Heart left ventricle (tissue), 16 donors: ENCODE results near the gene HUNK. TPM values are rescaled to one million over a fixed set of nuclear protein-coding genes. Genes with fewer than 3 reads are reported as not detected.

Experiments used
- ATAC-seq, 4 donors: fragments of 200-7000 bp; cut with Tn5 transposase; one replicate each; pipeline ENCODE4 v1.9.1; 2020 to 2022; ENCODE audit warnings: moderate library complexity in 4 of 4, mild to moderate bottlenecking in 3 of 4, moderate number of reproducible peaks in 1 of 4
- DNase-seq, 5 donors: peaks; one replicate each; pipeline ENCODE4 v3.0.0-alpha.2; 2020
- H3K27ac ChIP-seq, 12 donors: fragments of 200-600 bp; sonication (generic) in 4 of 12; one replicate each; pipeline versions ENCODE4 v1.5.0 to v1.8.0; 2016 to 2022; ENCODE audit warnings: mild to moderate bottlenecking in 2 of 12
- H3K27me3 ChIP-seq, 9 donors: fragments of 200-600 bp; sonication (generic) in 2 of 9; one replicate each; pipeline versions ENCODE4 v1.5.1 to v1.8.0; 2016 to 2022; ENCODE audit warnings: mild to moderate bottlenecking in 3 of 9
- H3K36me3 ChIP-seq, 9 donors: fragments of 200-600 bp; sonication (generic) in 2 of 9; one replicate each; pipeline versions ENCODE4 v1.5.0 to v1.8.0; 2018 to 2022; ENCODE audit warnings: mild to moderate bottlenecking in 2 of 9
- H3K4me1 ChIP-seq, 12 donors: fragments of 200-600 bp; sonication (generic) in 4 of 12; one replicate each; pipeline versions ENCODE4 v1.5.0 to v1.8.0; 2016 to 2022; ENCODE audit warnings: mild to moderate bottlenecking in 3 of 12
- H3K4me3 ChIP-seq, 12 donors: fragments of 200-600 bp; sonication (generic) in 4 of 12; one replicate each; pipeline versions ENCODE4 v1.5.0 to v1.8.0; 2017 to 2022; ENCODE audit warnings: mild to moderate bottlenecking in 9 of 12, moderate library complexity in 4 of 12
- H3K9me3 ChIP-seq, 12 donors: fragments of 200-600 bp; sonication (generic) in 4 of 12; one replicate each; pipeline versions ENCODE4 v1.5.0 to v1.8.0; 2016 to 2022; ENCODE audit warnings: mild to moderate bottlenecking in 1 of 12
- POLR2A ChIP-seq, 2 donors: fragments of 450-650 bp; IDR thresholded peaks; one replicate each; pipeline ENCODE4 v1.6.1; 2017; ENCODE audit warnings: antibody characterized with exemption in 2 of 2, mild to moderate bottlenecking in 2 of 2, moderate library complexity in 2 of 2
- WGBS, 4 donors: extraction: QIAGEN DNeasy Blood & Tissue Kit in 2 of 4; methylation state at CpG; one replicate each; pipeline versions ENCODE4 v1.1.5 to v1.1.7; 2013 to 2018; 5-methylcytosine and 5-hydroxymethylcytosine counted together
- intact Hi-C, 10 donors: fragments of 100-400 bp; cut with DNase I; formaldehyde crosslinking; loops; one replicate each; pipeline versions ENCODE4 v1.11.1 to v1.14.2; 2022
- polyA plus RNA-seq, 2 donors: library from polyadenylated mRNA; stranded (reverse); fragments of 200-250 nt; gene quantifications; one replicate each; pipeline ENCODE4 v1.2.3, GENCODE V29; 2013
- total RNA-seq, 9 donors: library from RNA; depleted of rRNA in 2 of 9; stranded (reverse); fragments of >200 nt in 2 of 9; fragmentation: NEBNext Ultra II Directional in 3 of 9; extraction: Animal tissue kit (Norgen Biotek cat#: 25700) in 3 of 9; gene quantifications; one replicate each; pipeline versions ENCODE4 v1.1.0 to v1.2.4, GENCODE V29; 2016 to 2023
- TF ChIP-seq, protein P1 (sequence below), 12 donors: fragments of 200-600 bp; sonication (generic) in 4 of 12; IDR thresholded peaks; one replicate each; pipeline versions ENCODE4 v1.5.0 to v1.8.0; 2018 to 2022; ENCODE audit warnings: antibody characterized with exemption in 12 of 12, mild to moderate bottlenecking in 5 of 12
- donor health status: ischemic (EF 13 %, LVEDD 7.1; RV severe dilation, severe dysfunction).
- donor health status: healthy with polysubstance abuse.
- donor health status: DM: no; HTN: yes; CAD: no.
- donor health status: DM: no; HTN: no; CAD: no.
- donor health status: ischemic (EF 25% LVEDD 6.9; RV normal size, moderate dysfunction).
- donor health status: ischemic (EF 25% LVEDD 5.7; RV mildly dilated, moderate dysfunction).
- donor health status: healthy.
- donor health status: DM: yes; HTN: yes; CAD: no.
- donor health status: ischemic (EF 35%, LVEDD 5.7; RV mildly dilated, moderate dysfunction).
- donor health status: nonischemic (EF 11% LVEDD 7.7; RV severe dilation, severe dysfunction).
- donor health status: DM: yes; HTN: yes; CAD: no.
- donor health status: PGD.
- donor health status: ischemic (EF 29% LVEDD 5.4; RV normal size, mild dysfunction).
- donor health status: nonischemic (EF 23%, LVEDD 6.1; RV moderate dilation, normal function).

The HUNK gene
- total and polyA plus RNA-seq, 11 donors = 0.02 to 1.4 (median 0.22) TPM

GRCh38 chr21:31920275-31920674 lies 47.5 kb downstream of the HUNK start:
- H3K27me3 ChIP-seq = no peaks in the 10 kb centered on the region
- no peaks in the 10 kb centered on the region for H3K4me1 ChIP-seq
- WGBS, 4 donors = 57 to 82% (median 78%) methylated on average over 1 of the region's 1 CpG
- peaks cover 0 to 10% (median 0%) of the 10 kb centered on the region in 12 donors for H3K9me3 ChIP-seq
- no peaks in the 10 kb centered on the region for H3K36me3 ChIP-seq
- no peak overlapping the region for H3K27ac ChIP-seq
- intact Hi-C loops = loop anchor here in 1 of 10 donors (5.0 kb wide), 1 partner anchor 167 kb away; no protein-coding TSS in a partner anchor
- DNase-seq (no peak), ATAC-seq (no peak)
- H3K4me3 ChIP-seq = no peak overlapping the region
- TF ChIP-seq, protein P1, sequence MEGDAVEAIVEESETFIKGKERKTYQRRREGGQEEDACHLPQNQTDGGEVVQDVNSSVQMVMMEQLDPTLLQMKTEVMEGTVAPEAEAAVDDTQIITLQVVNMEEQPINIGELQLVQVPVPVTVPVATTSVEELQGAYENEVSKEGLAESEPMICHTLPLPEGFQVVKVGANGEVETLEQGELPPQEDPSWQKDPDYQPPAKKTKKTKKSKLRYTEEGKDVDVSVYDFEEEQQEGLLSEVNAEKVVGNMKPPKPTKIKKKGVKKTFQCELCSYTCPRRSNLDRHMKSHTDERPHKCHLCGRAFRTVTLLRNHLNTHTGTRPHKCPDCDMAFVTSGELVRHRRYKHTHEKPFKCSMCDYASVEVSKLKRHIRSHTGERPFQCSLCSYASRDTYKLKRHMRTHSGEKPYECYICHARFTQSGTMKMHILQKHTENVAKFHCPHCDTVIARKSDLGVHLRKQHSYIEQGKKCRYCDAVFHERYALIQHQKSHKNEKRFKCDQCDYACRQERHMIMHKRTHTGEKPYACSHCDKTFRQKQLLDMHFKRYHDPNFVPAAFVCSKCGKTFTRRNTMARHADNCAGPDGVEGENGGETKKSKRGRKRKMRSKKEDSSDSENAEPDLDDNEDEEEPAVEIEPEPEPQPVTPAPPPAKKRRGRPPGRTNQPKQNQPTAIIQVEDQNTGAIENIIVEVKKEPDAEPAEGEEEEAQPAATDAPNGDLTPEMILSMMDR (IDR thresholded peaks at IDR 0.05) = no peak
- TF ChIP-seq POLR2A (IDR thresholded peaks at IDR 0.05) = no peak

DNA sequence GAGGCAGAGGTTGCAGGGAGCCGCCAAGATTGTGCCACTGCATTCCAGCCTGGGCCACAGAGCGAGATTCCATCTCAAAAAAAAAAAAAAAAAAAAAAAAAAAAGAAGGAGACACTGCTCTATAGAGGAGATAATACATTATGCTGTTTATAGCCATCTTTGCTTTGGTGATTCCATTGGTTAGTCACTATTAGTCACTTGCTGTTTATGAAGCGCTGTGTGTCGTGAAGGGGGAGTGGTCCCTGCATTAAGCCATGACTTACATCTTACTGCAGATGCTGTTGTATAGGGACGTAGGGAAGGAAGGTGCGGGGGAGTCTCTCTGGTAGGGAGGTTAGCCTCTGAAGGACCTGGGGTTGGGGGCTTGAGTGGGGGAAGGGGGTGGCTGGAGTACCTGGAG lies 48.3 kb downstream of the HUNK start:
- intact Hi-C loops = loop anchor here in 1 of 10 donors (5.0 kb wide), 1 partner anchor 166 kb away; no protein-coding TSS in a partner anchor
- no peak for ATAC-seq
- Histone ChIP-seq H3K27me3 (no peaks in the 10 kb centered on the region), H3K9me3 (peaks cover 0 to 11% (median 0%) of the 10 kb centered on the region in 12 donors), H3K4me1 (no peaks in the 10 kb centered on the region), H3K4me3 (no peak overlapping the region), H3K27ac (no peak overlapping the region), H3K36me3 (no peaks in the 10 kb centered on the region)
- DNase-seq = no peak
- WGBS, 4 donors = 90 to 92% (median 91%) methylated on average over 6 of the region's 6 CpGs
- TF ChIP-seq POLR2A (IDR thresholded peaks at IDR 0.05) = no peak
- TF ChIP-seq, protein P1 (IDR thresholded peaks at IDR 0.05) = no peak

DNA sequence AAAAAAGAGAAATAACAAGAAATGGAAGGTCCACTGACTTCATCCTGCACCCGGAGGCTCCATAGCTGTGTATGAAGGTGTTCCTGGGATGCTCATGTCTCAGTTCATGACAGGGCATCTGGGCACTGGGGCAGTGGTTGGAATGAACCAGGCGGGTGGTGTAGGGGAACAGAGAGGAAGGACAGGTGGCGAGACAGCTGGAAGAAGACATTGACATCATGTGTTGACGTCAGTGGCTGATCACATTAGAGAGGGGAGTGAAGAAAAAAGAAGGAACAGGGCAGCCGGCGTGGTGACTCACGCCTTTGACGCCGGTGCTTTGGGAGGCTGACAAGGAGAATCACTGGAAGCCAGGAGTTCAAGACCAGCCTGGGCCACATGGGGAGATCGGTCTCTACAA lies 50.1 kb downstream of the HUNK start:
- Histone ChIP-seq H3K36me3 (no peaks in the 10 kb centered on the region), H3K27ac (no peak overlapping the region), H3K4me3 (no peak overlapping the region), H3K4me1 (no peaks in the 10 kb centered on the region), H3K9me3 (peaks cover 0 to 19% (median 2%) of the 10 kb centered on the region in 12 donors), H3K27me3 (no peaks in the 10 kb centered on the region)
- ATAC-seq (no peak), DNase-seq (no peak)
- intact Hi-C loops = loop anchor here in 1 of 10 donors (5.0 kb wide), 1 partner anchor 164 kb away; no protein-coding TSS in a partner anchor
- TF ChIP-seq, protein P1 (IDR thresholded peaks at IDR 0.05) = no peak
- no peak for TF ChIP-seq POLR2A (IDR thresholded peaks at IDR 0.05)
- WGBS, 4 donors = 94 to 95% (median 94%) methylated on average over 10 of the region's 10 CpGs

DNA sequence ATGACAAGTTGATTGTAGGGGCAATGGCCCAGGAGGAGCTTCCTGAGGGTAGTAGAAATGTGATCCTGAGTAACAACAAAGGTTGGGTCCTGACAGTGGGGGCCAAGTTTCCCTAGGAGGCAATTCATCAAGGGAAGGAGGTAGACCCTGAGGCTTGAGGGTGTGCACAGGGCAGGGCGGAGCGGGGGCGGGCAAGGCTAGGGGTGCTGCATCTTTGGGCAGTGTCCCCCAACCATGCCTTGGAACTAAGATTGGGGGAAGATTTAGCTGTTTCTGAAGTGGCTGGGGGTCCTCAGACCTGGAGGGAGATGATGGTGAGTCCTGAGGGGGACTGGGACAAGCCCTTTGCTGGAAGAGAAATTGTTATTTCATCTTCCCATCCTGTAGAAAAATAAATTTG lies 50.9 kb downstream of the HUNK start:
- Histone ChIP-seq H3K27ac (no peak overlapping the region), H3K9me3 (peaks cover 0 to 19% (median 2%) of the 10 kb centered on the region in 12 donors), H3K4me3 (no peak overlapping the region), H3K27me3 (no peaks in the 10 kb centered on the region), H3K4me1 (no peaks in the 10 kb centered on the region), H3K36me3 (no peaks in the 10 kb centered on the region)
- intact Hi-C loops = loop anchor here in 1 of 10 donors (5.0 kb wide), 1 partner anchor 164 kb away; no protein-coding TSS in a partner anchor
- no peak for ATAC-seq
- no peak for TF ChIP-seq POLR2A (IDR thresholded peaks at IDR 0.05)
- TF ChIP-seq, protein P1 (IDR thresholded peaks at IDR 0.05) = no peak
- no peak for DNase-seq
- WGBS, 4 donors = 95 to 100% (median 96%) methylated on average over 3 of the region's 3 CpGs
